Smooth muscle cell (in vitro differentiated cells): ENCODE results near the gene NUBP2. TPM values are rescaled to one million over a fixed set of nuclear protein-coding genes. Genes with fewer than 3 reads are reported as not detected.
A peak's percentile ranks its signal among the peaks of the same experiment; 100 is the strongest.

ENCODE experiments used
- DNase-seq: peaks from one replicate; lab custom pipeline; 2025; ENCODE audit not compliant: unreplicated experiment; lab: John Stamatoyannopoulos, UW
- H2AFZ ChIP-seq: fragments of 200-600 bp; sonication (generic); 2 replicates; pipeline ENCODE4 v1.6.0; 2016; ENCODE audit warnings: antibody characterized with exemption, low read depth, mild to moderate bottlenecking
- H3F3A ChIP-seq: fragments of 200-600 bp; sonication (generic); 2 replicates; pipeline ENCODE4 v1.6.0; 2017; ENCODE audit warnings: antibody characterized with exemption, low read depth
- H3K27ac ChIP-seq: fragments of 200-600 bp; sonication (generic); 2 replicates; pipeline ENCODE4 v1.5.1; 2016; ENCODE audit warnings: low read depth, mild to moderate bottlenecking
- H3K27me3 ChIP-seq: fragments of 200-600 bp; sonication (generic); 2 replicates; pipeline ENCODE4 v1.6.1; 2016; ENCODE audit warnings: low read depth, mild to moderate bottlenecking
- H3K36me3 ChIP-seq: fragments of 200-600 bp; sonication (generic); 2 replicates; pipeline ENCODE4 v1.5.1; 2016; ENCODE audit warnings: low read depth
- H3K4me1 ChIP-seq: fragments of 200-600 bp; sonication (generic); 2 replicates; pipeline ENCODE4 v1.5.1; 2016; ENCODE audit warnings: low read depth
- H3K4me2 ChIP-seq: fragments of 200-600 bp; sonication (generic); 2 replicates; pipeline ENCODE4 v1.6.0; 2016; ENCODE audit warnings: mild to moderate bottlenecking
- H3K4me3 ChIP-seq: fragments of 200-600 bp; sonication (generic); 2 replicates; pipeline ENCODE4 v1.5.1; 2016; ENCODE audit warnings: mild to moderate bottlenecking
- H3K79me2 ChIP-seq: fragments of 200-600 bp; sonication (generic); 2 replicates; pipeline ENCODE4 v1.6.0; 2016; ENCODE audit warnings: low read depth, mild to moderate bottlenecking
- H3K9ac ChIP-seq: fragments of 200-600 bp; sonication (generic); 2 replicates; pipeline ENCODE4 v1.6.0; 2016; ENCODE audit warnings: low read depth
- H3K9me3 ChIP-seq: fragments of 200-600 bp; sonication (generic); replicated peaks from 2 replicates; pipeline ENCODE4 v1.5.1; 2016; ENCODE audit warnings: low read depth
- H4K20me1 ChIP-seq: fragments of 200-600 bp; sonication (generic); 2 replicates; pipeline ENCODE4 v1.6.0; 2016; ENCODE audit warnings: low read depth
- WGBS: methylation state at CpG from one replicate; pipeline ENCODE4 v1.1.7; 2016; ENCODE audit warnings: low lambda C conversion rate; 5-methylcytosine and 5-hydroxymethylcytosine counted together
- polyA plus RNA-seq: library from polyadenylated mRNA; unstranded; fragments of >200 nt; fragmentation: Nextera tagmentation; extraction: Ambion mirVana; gene quantifications from 2 replicates; pipeline ENCODE4 v1.2.1, GENCODE V29; 2016
- total RNA-seq: library from RNA; depleted of rRNA; stranded (reverse); fragments of >200 nt; gene quantifications from 2 replicates; pipeline ENCODE4 v1.2.3, GENCODE V29; 2014
- TF ChIP-seq, protein P1 (sequence below): fragments of 200-600 bp; sonication (generic); IDR thresholded peaks from 2 replicates; pipeline ENCODE4 v1.5.1; 2017; ENCODE audit warnings: borderline replicate concordance, mild to moderate bottlenecking, antibody characterized with exemption; ENCODE audit not compliant: insufficient read depth, poor library complexity, severe bottlenecking

NUBP2 gene
- total and polyA plus RNA-seq, 2 experiments from 2014 or later, result 48.0 to 80.8 TPM

DNA sequence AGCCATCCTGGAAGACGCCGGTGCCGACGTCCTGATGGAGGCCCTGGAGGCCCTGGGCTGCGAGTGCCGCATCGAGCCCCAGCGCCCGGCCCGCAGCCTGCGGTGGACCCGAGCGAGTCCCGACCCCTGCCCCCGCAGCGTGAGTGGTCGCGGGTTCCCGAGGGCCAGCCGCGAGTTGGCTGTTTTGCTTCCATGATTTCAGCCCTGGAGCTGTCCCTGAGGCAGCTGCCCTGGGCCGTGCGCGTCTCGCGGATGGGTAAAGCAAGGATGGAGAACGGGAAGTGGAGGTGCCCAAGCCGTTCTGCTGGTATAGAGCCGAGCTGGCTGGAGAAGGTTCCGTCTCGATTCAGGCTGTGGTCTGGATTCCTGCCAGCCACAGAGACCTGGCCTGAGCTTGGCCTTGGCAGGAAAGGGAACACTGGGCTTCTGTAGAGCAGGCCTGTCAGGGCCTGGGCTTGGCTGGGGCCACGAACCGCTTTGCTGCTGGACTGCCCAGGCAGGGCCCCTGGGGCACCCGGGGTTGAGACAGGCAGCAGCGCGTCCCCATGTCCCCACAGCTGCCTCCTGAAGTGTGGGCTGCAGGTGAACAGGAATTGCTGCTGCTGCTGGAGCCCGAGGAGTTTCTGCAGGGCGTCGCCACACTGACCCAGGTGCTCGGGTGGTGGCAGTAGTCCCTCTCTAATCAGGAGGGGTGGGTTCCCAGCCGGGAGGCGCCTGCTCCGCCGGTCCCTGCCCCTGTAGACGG is 8.9 kb upstream of the NUBP2 start:
- peak overlapping the region; percentile 83 for H3K4me3 ChIP-seq
- DNase-seq, result no peak
- no peaks in the 10 kb centered on the region for H3K27me3 ChIP-seq
- H3K9ac ChIP-seq, result peak overlapping the region; percentile 86
- TF ChIP-seq, protein P1, sequence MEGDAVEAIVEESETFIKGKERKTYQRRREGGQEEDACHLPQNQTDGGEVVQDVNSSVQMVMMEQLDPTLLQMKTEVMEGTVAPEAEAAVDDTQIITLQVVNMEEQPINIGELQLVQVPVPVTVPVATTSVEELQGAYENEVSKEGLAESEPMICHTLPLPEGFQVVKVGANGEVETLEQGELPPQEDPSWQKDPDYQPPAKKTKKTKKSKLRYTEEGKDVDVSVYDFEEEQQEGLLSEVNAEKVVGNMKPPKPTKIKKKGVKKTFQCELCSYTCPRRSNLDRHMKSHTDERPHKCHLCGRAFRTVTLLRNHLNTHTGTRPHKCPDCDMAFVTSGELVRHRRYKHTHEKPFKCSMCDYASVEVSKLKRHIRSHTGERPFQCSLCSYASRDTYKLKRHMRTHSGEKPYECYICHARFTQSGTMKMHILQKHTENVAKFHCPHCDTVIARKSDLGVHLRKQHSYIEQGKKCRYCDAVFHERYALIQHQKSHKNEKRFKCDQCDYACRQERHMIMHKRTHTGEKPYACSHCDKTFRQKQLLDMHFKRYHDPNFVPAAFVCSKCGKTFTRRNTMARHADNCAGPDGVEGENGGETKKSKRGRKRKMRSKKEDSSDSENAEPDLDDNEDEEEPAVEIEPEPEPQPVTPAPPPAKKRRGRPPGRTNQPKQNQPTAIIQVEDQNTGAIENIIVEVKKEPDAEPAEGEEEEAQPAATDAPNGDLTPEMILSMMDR, result no peak
- WGBS, result 25% methylated on average over 44 of the region's 45 CpGs
- H4K20me1 ChIP-seq, result peaks cover 30% of the 10 kb centered on the region
- no peaks in the 10 kb centered on the region for H3K36me3 ChIP-seq
- H3K4me1 ChIP-seq, result peaks cover 20% of the 10 kb centered on the region
- peaks cover 8% of the 10 kb centered on the region for H3F3A ChIP-seq
- peak overlapping the region; percentile 100 for H3K4me2 ChIP-seq
- H2AFZ ChIP-seq, result peak overlapping the region; percentile 15
- peak overlapping the region; percentile 68 for H3K27ac ChIP-seq
- H3K9me3 ChIP-seq, result no peaks in the 10 kb centered on the region
- peaks cover 24% of the 10 kb centered on the region for H3K79me2 ChIP-seq

DNA sequence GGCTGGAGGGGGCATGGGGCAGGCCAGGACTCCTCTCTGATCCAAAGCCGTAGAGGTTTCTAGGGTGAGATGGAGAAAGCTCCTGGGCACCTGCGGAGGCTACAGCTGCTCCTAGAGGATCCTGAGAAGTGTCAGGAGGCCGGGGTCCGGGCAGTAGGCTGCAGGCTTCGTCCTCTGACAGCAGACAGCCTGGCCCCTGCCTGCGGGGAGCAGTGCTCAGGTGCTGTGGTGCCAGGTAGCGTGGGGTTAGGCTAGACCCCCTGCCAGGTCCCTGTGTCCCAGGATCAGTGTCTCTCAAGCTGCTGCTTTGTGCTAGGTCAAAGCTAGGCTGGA is 8.3 kb upstream of the NUBP2 start:
- Histone ChIP-seq H4K20me1 (peaks cover 29% of the 10 kb centered on the region), H2AFZ (no peak overlapping the region), H3K36me3 (no peaks in the 10 kb centered on the region), H3F3A (peaks cover 8% of the 10 kb centered on the region), H3K4me3 (peak overlapping the region; percentile 83), H3K27me3 (no peaks in the 10 kb centered on the region), H3K4me2 (peak overlapping the region; percentile 100), H3K9ac (no peak overlapping the region), H3K4me1 (peaks cover 20% of the 10 kb centered on the region), H3K9me3 (no peaks in the 10 kb centered on the region), H3K79me2 (peaks cover 24% of the 10 kb centered on the region), H3K27ac (no peak overlapping the region)
- WGBS, result 99% methylated on average over 7 of the region's 7 CpGs
- DNase-seq, result no peak
- TF ChIP-seq, protein P1, result no peak

DNA sequence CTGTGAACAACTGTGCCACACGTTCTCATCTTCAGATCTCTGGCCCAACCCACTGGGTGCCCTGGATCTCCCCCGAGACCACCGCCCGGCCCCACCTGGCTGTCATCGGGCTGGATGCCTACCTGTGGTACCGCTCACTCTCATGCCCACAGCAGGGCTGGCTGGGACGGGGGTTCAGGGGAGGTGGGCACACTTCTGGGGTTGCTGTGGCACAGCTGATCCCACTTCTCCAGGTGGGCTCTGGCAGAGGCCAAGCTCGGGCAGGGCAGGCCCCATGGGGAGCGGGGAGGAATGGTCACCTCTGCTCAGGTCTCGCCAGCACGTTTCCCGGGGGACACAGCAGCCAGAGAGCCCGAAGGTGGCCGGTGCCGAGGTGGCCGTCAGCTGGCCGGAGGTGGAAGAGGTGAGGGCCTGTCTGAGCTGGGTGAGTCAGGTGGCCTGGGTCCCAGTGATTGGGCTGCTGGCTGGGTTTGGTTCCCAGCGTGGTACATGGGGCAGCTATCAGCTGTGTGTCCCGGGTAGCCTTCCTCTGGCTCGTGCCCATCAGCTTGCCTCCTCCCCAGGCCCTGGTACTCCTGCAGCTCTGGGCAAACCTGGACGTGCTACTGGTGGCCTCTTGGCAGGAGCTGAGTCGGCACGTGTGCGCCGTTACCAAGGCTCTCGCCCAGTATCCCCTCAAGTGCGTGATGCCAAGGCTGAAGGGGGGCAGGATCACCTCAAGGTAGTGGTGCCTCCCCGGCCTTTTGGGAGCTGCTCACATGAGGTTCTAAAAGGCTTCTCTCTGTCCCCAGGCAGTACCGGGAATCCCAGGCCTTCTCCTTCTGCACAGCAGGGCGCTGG is 7.5 kb upstream of the NUBP2 start:
- Histone ChIP-seq H3F3A (peaks cover 2% of the 10 kb centered on the region), H3K4me1 (peaks cover 20% of the 10 kb centered on the region), H2AFZ (no peak overlapping the region), H3K9ac (no peak overlapping the region), H3K9me3 (no peaks in the 10 kb centered on the region), H3K27me3 (no peaks in the 10 kb centered on the region), H3K27ac (no peak overlapping the region), H3K36me3 (no peaks in the 10 kb centered on the region), H4K20me1 (peaks cover 21% of the 10 kb centered on the region), H3K4me3 (no peak overlapping the region), H3K79me2 (peaks cover 24% of the 10 kb centered on the region), H3K4me2 (no peak overlapping the region)
- 96% methylated on average over 30 of the region's 30 CpGs for WGBS
- DNase-seq, result no peak
- TF ChIP-seq, protein P1, result no peak
